WTC11 (cell line): ENCODE results near the gene ABCA3. TPM values are rescaled to one million over a fixed set of nuclear protein-coding genes. Genes with fewer than 3 reads are reported as not detected.

ENCODE experiments used
- ATAC-seq: fragments of 200-7000 bp; cut with Tn5 transposase; 2 replicates; pipeline ENCODE4 v1.10.0; 2021; ENCODE audit warnings: mild to moderate bottlenecking, moderate library complexity
- CTCF ChIA-PET: fragments of 300-600 bp; sonication (Branson Sonifier 250); formaldehyde crosslinking; loops from one replicate; lab custom pipeline; 2021; ENCODE audit warnings: antibody characterized with exemption; lab: Charles Lee
- POLR2A ChIA-PET: fragments of 350-600 bp; sonication (Branson Sonifier 250); formaldehyde crosslinking; loops from one replicate; lab custom pipeline; 2021; ENCODE audit warnings: antibody characterized with exemption; lab: Charles Lee
- DNase-seq: peaks from one replicate; pipeline ENCODE4 v3.0.0; 2021; ENCODE audit warnings: low spot score
- H3K27ac Mint-ChIP-seq: 2 replicates; pipeline ENCODE4 v1.8.0; 2021; ENCODE audit warnings: mixed read lengths
- H3K27me3 Mint-ChIP-seq: 2 replicates; pipeline ENCODE4 v1.8.0; 2021; ENCODE audit warnings: low read depth, mild to moderate bottlenecking, moderate library complexity, mixed read lengths
- H3K36me3 Mint-ChIP-seq: 2 replicates; pipeline ENCODE4 v1.8.0; 2021; ENCODE audit warnings: mixed read lengths
- H3K4me1 Mint-ChIP-seq: 2 replicates; pipeline ENCODE4 v1.8.0; 2022; ENCODE audit warnings: mixed read lengths
- H3K4me3 Mint-ChIP-seq: 2 replicates; pipeline ENCODE4 v1.8.0; 2021; ENCODE audit warnings: mild to moderate bottlenecking, moderate library complexity, mixed read lengths
- H3K9me3 Mint-ChIP-seq: 2 replicates; pipeline ENCODE4 v1.8.0; 2021; ENCODE audit warnings: mixed read lengths
- AR ChIP-seq: fragments of 250-450 bp; sonication (Bioruptor Pico); IDR thresholded peaks from 2 replicates; pipeline ENCODE4 v1.9.0; 2021; ENCODE audit warnings: mild to moderate bottlenecking
- CREM ChIP-seq: sonication (generic); formaldehyde crosslinking; IDR thresholded peaks from 2 replicates; pipeline ENCODE4 v1.8.1; 2022; ENCODE audit warnings: mild to moderate bottlenecking, missing genetic modification reagents, moderate library complexity
- EMX1 ChIP-seq: fragments of 250-450 bp; sonication (Bioruptor Pico); IDR thresholded peaks from 2 replicates; pipeline ENCODE4 v1.8.0; 2021; ENCODE audit warnings: mild to moderate bottlenecking
- GRHL2 ChIP-seq: fragments of 250-450 bp; sonication (Bioruptor Pico); IDR thresholded peaks from 2 replicates; pipeline ENCODE4 v1.8.0; 2022; ENCODE audit warnings: mild to moderate bottlenecking, moderate library complexity; ENCODE audit not compliant: insufficient replicate concordance, severe bottlenecking
- JUN ChIP-seq: sonication (generic); formaldehyde crosslinking; IDR thresholded peaks from 2 replicates; pipeline ENCODE4 v1.8.0; 2023; ENCODE audit warnings: mild to moderate bottlenecking, missing genetic modification reagents
- MYBL2 ChIP-seq: sonication (generic); formaldehyde crosslinking; IDR thresholded peaks from 2 replicates; pipeline ENCODE4 v1.8.1; 2023; ENCODE audit warnings: mild to moderate bottlenecking, moderate library complexity, missing genetic modification reagents
- NR3C1 ChIP-seq: sonication (generic); formaldehyde crosslinking; conservative IDR thresholded peaks from 2 replicates; pipeline ENCODE4 v1.8.1; 2023; ENCODE audit warnings: low read depth, mild to moderate bottlenecking, missing genetic modification reagents
- PRRX2 ChIP-seq: fragments of 250-450 bp; sonication (Bioruptor Pico); IDR thresholded peaks from 2 replicates; pipeline ENCODE4 v1.8.0; 2021; ENCODE audit warnings: mild to moderate bottlenecking
- ZNF232 ChIP-seq: sonication (generic); formaldehyde crosslinking; IDR thresholded peaks from 2 replicates; pipeline ENCODE4 v1.8.0; 2022; ENCODE audit warnings: mild to moderate bottlenecking, missing genetic modification reagents
- ZNF263 ChIP-seq: sonication (generic); formaldehyde crosslinking; IDR thresholded peaks from 2 replicates; pipeline ENCODE4 v1.8.1; 2022; ENCODE audit warnings: low read depth, mild to moderate bottlenecking, moderate library complexity, missing genetic modification reagents
- ZNF425 ChIP-seq: fragments of 250-450 bp; sonication (Bioruptor Pico); conservative IDR thresholded peaks from 2 replicates; pipeline ENCODE4 v1.9.0; 2021; ENCODE audit warnings: mild to moderate bottlenecking
- ZNF671 ChIP-seq: fragments of 250-450 bp; sonication (Bioruptor Pico); IDR thresholded peaks from 2 replicates; pipeline ENCODE4 v1.8.0; 2021; ENCODE audit warnings: mild to moderate bottlenecking
- total RNA-seq: library from RNA; stranded (reverse); gene quantifications from 3 replicates; pipeline ENCODE4 v1.2.3, GENCODE V29; 2021
- TF ChIP-seq, protein P1 (sequence below): sonication (generic); formaldehyde crosslinking; conservative IDR thresholded peaks from 2 replicates; pipeline ENCODE4 v1.8.1; 2022; ENCODE audit warnings: mild to moderate bottlenecking, missing genetic modification reagents
- TF ChIP-seq, protein P2 (sequence below): sonication (generic); formaldehyde crosslinking; IDR thresholded peaks from 2 replicates; pipeline ENCODE4 v1.8.1; 2023; ENCODE audit warnings: mild to moderate bottlenecking, missing genetic modification reagents
- TF ChIP-seq, protein P3 (sequence below): sonication (generic); formaldehyde crosslinking; IDR thresholded peaks from 2 replicates; pipeline ENCODE4 v1.8.1; 2023; ENCODE audit warnings: mild to moderate bottlenecking, missing genetic modification reagents
- TF ChIP-seq, protein P4 (sequence below): sonication (generic); formaldehyde crosslinking; IDR thresholded peaks from 2 replicates; pipeline ENCODE4 v1.8.0; 2022; ENCODE audit warnings: mild to moderate bottlenecking, missing genetic modification reagents

The ABCA3 gene
- total RNA-seq, 1 experiment from 2014 or later, result 12.1 TPM

GRCh38 chr16:2385190-2385836 is 44.8 kb upstream of the ABCA3 start (continued):
- TF ChIP-seq AR (CRISPR knock-in tag) (no peak), ZNF671 (no peak), MYBL2 (CRISPR knock-in tag) (no peak), ZNF232 (CRISPR knock-in tag) (no peak)
- TF ChIP-seq, protein P1, sequence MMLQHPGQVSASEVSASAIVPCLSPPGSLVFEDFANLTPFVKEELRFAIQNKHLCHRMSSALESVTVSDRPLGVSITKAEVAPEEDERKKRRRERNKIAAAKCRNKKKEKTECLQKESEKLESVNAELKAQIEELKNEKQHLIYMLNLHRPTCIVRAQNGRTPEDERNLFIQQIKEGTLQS (CRISPR knock-in tag), result no peak
- TF ChIP-seq, protein P2, sequence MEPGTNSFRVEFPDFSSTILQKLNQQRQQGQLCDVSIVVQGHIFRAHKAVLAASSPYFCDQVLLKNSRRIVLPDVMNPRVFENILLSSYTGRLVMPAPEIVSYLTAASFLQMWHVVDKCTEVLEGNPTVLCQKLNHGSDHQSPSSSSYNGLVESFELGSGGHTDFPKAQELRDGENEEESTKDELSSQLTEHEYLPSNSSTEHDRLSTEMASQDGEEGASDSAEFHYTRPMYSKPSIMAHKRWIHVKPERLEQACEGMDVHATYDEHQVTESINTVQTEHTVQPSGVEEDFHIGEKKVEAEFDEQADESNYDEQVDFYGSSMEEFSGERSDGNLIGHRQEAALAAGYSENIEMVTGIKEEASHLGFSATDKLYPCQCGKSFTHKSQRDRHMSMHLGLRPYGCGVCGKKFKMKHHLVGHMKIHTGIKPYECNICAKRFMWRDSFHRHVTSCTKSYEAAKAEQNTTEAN (CRISPR knock-in tag), result no peak

DNA sequence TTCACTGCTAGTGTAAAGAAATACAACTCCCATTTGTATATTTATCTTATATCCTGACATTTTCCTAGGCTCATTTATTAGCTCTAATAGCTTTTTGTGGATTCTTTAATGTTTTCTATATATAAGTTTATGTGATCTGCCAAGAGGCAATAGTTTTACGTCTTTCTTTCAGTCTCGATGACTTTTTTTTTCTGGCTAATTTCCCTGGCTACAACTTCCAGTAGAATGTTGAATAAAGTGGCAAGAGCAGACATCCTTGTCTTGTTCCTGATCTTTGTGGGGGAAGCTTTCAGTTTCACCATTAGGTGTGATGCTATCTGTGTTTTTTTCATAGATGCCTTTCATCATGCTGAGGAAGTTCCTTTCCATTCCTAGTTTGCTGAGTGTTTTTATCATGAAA is 43.9 kb upstream of the ABCA3 start:
- Mint-ChIP-seq H3K9me3 (peaks cover 14% of the 10 kb centered on the region), H3K27me3 (peaks cover 3% of the 10 kb centered on the region), H3K27ac (no peak overlapping the region), H3K36me3 (peaks cover 11% of the 10 kb centered on the region), H3K4me3 (no peak overlapping the region), H3K4me1 (peaks cover 30% of the 10 kb centered on the region)
- DNase-seq, result no peak
- ATAC-seq, result no peak
- ChIA-PET POLR2A (interaction anchor here (0.5 kb wide), 1 partner anchor 136 kb away, joined by 3 read pairs; the partner anchor contains the start of gene AMDHD2), CTCF (no interaction called here)
- TF ChIP-seq EMX1 (no peak), CREM (CRISPR knock-in tag) (no peak), JUN (CRISPR knock-in tag) (no peak), AR (CRISPR knock-in tag) (no peak), ZNF263 (CRISPR knock-in tag) (no peak), GRHL2 (CRISPR knock-in tag) (no peak), NR3C1 (CRISPR knock-in tag) (no peak)
- TF ChIP-seq, protein P3, sequence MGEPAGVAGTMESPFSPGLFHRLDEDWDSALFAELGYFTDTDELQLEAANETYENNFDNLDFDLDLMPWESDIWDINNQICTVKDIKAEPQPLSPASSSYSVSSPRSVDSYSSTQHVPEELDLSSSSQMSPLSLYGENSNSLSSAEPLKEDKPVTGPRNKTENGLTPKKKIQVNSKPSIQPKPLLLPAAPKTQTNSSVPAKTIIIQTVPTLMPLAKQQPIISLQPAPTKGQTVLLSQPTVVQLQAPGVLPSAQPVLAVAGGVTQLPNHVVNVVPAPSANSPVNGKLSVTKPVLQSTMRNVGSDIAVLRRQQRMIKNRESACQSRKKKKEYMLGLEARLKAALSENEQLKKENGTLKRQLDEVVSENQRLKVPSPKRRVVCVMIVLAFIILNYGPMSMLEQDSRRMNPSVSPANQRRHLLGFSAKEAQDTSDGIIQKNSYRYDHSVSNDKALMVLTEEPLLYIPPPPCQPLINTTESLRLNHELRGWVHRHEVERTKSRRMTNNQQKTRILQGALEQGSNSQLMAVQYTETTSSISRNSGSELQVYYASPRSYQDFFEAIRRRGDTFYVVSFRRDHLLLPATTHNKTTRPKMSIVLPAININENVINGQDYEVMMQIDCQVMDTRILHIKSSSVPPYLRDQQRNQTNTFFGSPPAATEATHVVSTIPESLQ (CRISPR knock-in tag), result no peak

DNA sequence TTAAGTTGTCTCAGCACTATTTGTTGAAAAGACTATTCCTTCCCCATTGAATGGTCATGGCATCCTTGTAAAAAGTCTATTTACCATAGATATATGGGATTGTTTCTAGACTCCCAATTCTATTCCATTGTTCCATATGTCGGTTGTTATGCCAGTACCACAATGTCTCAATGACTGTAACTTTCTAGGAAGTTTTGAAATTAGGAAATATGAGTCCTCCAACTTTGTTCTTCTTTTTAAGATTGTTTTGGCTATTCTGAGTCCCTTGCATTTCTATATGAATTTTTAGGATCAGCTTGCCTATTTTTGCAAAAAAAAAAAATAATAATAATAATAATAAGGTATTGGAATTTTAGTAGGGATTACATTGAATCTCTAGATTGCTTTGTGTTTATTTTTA is 43.0 kb upstream of the ABCA3 start:
- peaks cover 5% of the 10 kb centered on the region for H3K36me3 Mint-ChIP-seq
- peaks cover 7% of the 10 kb centered on the region for H3K9me3 Mint-ChIP-seq
- H3K4me1 Mint-ChIP-seq, result peaks cover 29% of the 10 kb centered on the region
- ATAC-seq (no peak), DNase-seq (no peak)
- CTCF ChIA-PET, result interaction anchor here (0.6 kb wide), 1 partner anchor 136 kb away, joined by 3 read pairs; the partner anchor contains the start of gene AMDHD2
- no peak overlapping the region for H3K4me3 Mint-ChIP-seq
- no peak overlapping the region for H3K27ac Mint-ChIP-seq
- H3K27me3 Mint-ChIP-seq, result peaks cover 1% of the 10 kb centered on the region
- POLR2A ChIA-PET, result interaction anchor here (0.7 kb wide), 1 partner anchor 22 kb away, joined by 3 read pairs; no protein-coding TSS in a partner anchor
- TF ChIP-seq PRRX2 (no peak), ZNF425 (no peak), ZNF671 (no peak), ZNF232 (CRISPR knock-in tag) (no peak)
- TF ChIP-seq, protein P4, sequence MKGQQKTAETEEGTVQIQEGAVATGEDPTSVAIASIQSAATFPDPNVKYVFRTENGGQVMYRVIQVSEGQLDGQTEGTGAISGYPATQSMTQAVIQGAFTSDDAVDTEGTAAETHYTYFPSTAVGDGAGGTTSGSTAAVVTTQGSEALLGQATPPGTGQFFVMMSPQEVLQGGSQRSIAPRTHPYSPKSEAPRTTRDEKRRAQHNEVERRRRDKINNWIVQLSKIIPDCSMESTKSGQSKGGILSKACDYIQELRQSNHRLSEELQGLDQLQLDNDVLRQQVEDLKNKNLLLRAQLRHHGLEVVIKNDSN (CRISPR knock-in tag), result no peak
